Globus pallidus (tissue), 1 donor: ENCODE results near the gene NFASC.

ENCODE experiments used
- DNase-seq: peaks from one replicate; pipeline ENCODE4 v3.0.0-alpha.2; 2015; ENCODE audit warnings: low spot score

NFASC gene

GRCh38 chr1:204959836-204960235 is 89.2 kb downstream of the NFASC start:
- DNase-seq = no peak

- no peak for DNase-seq
These were observed 89.9 kb downstream of the NFASC start for GRCh38 chr1:204960306-204961125.

GRCh38 chr1:204961765-204962419 is 91.2 kb downstream of the NFASC start:
- DNase-seq = no peak

GRCh38 chr1:204962742-204963632 is 92.3 kb downstream of the NFASC start:
- DNase-seq = peak; percentile 53

- DNase-seq = no peak
These were observed 96.8 kb downstream of the NFASC start for GRCh38 chr1:204967451-204967850.

GRCh38 chr1:204968135-204968534 is 97.5 kb downstream of the NFASC start:
- no peak for DNase-seq

- DNase-seq = no peak
These were observed 98.3 kb downstream of the NFASC start for GRCh38 chr1:204968951-204969350.

GRCh38 chr1:204970937-204971336 is 100.3 kb downstream of the NFASC start:
- DNase-seq = no peak

GRCh38 chr1:204971517-204972336 is 101.1 kb downstream of the NFASC start:
- no peak for DNase-seq

- DNase-seq = no peak
These were observed 101.8 kb downstream of the NFASC start for GRCh38 chr1:204972426-204972825.

- DNase-seq = no peak
These were observed 102.8 kb downstream of the NFASC start for GRCh38 chr1:204973449-204973848.

GRCh38 chr1:204974327-204974726 is 103.7 kb downstream of the NFASC start:
- DNase-seq = no peak

GRCh38 chr1:204975021-204975420 is 104.4 kb downstream of the NFASC start:
- no peak for DNase-seq

GRCh38 chr1:204975568-204976235 is 105.0 kb downstream of the NFASC start:
- peak; percentile 42 for DNase-seq

GRCh38 chr1:204976646-204977045 is 106.0 kb downstream of the NFASC start:
- no peak for DNase-seq

GRCh38 chr1:204977318-204977717 is 106.7 kb downstream of the NFASC start:
- no peak for DNase-seq

GRCh38 chr1:204978782-204979181 is 108.1 kb downstream of the NFASC start:
- DNase-seq = no peak

GRCh38 chr1:204979306-204979705 is 108.6 kb downstream of the NFASC start:
- DNase-seq = no peak

GRCh38 chr1:204979891-204980649 is 109.4 kb downstream of the NFASC start:
- DNase-seq = no peak

- DNase-seq = no peak
These were observed 110.3 kb downstream of the NFASC start for GRCh38 chr1:204980840-204981405.
